Loucy (cell line): Measurements from ENCODE around the gene BHMT.
A peak's percentile ranks its signal among the peaks of the same experiment; 100 is the strongest.

Source experiments
- CTCF ChIP-seq: fragments of 200-600 bp; sonication (generic); conservative IDR thresholded peaks from 2 replicates; pipeline ENCODE4 v1.5.1; 2014; ENCODE audit warnings: mild to moderate bottlenecking, antibody characterized with exemption, low read length
- EZH2phosphoT487 ChIP-seq: fragments of 200-600 bp; IDR thresholded peaks from 2 replicates; pipeline ENCODE4 v1.6.1; 2018; ENCODE audit warnings: antibody characterized with exemption, mild to moderate bottlenecking, moderate library complexity, borderline replicate concordance

- TF ChIP-seq CTCF: peak; percentile 59
- TF ChIP-seq EZH2phosphoT487: no peak
Observed at GRCh38 chr5:79105868-79106267, 5.7 kb upstream of the BHMT start.
